KOPT-K1 (cell line): ENCODE measurements around the gene PEX11G.

Source experiments
- H3K27ac ChIP-seq: fragments of 200-600 bp; sonication (generic); 2 replicates; pipeline ENCODE4 v1.5.1; 2016; ENCODE audit warnings: antibody characterized with exemption, mild to moderate bottlenecking, low read depth, low read length; ENCODE audit not compliant: poor library complexity, severe bottlenecking
- H3K36me3 ChIP-seq: fragments of 200-600 bp; sonication (generic); 2 replicates; pipeline ENCODE4 v1.5.1; 2017; ENCODE audit warnings: antibody characterized with exemption, mild to moderate bottlenecking, low read length, moderate library complexity; ENCODE audit not compliant: insufficient read depth
- H3K9me3 ChIP-seq: fragments of 200-600 bp; sonication (generic); 2 replicates; pipeline ENCODE4 v1.5.1; 2017; ENCODE audit warnings: antibody characterized with exemption, low read length, mild to moderate bottlenecking; ENCODE audit not compliant: insufficient read depth, poor library complexity, severe bottlenecking

The PEX11G gene

GRCh38 chr19:7512400-7512851, 23.6 kb upstream of the PEX11G start:
- Histone ChIP-seq H3K36me3 (no peaks in the 10 kb centered on the region), H3K27ac (no peak overlapping the region), H3K9me3 (no peaks in the 10 kb centered on the region)

GRCh38 chr19:7509625-7510024, 20.8 kb upstream of the PEX11G start:
- H3K36me3 ChIP-seq = no peaks in the 10 kb centered on the region
- no peaks in the 10 kb centered on the region for H3K9me3 ChIP-seq

GRCh38 chr19:7507884-7508283, 19.0 kb upstream of the PEX11G start:
- H3K27ac ChIP-seq = no peak overlapping the region
- no peaks in the 10 kb centered on the region for H3K9me3 ChIP-seq
- no peaks in the 10 kb centered on the region for H3K36me3 ChIP-seq

More at GRCh38 chr19:7509625-7510024, 20.8 kb upstream of the PEX11G start:
- no peak overlapping the region for H3K27ac ChIP-seq

- Histone ChIP-seq H3K9me3 (no peaks in the 10 kb centered on the region), H3K27ac (no peak overlapping the region), H3K36me3 (no peaks in the 10 kb centered on the region)
These were observed 17.8 kb upstream of the PEX11G start for GRCh38 chr19:7506385-7507328.

GRCh38 chr19:7505682-7506384, 17.0 kb upstream of the PEX11G start:
- no peaks in the 10 kb centered on the region for H3K36me3 ChIP-seq
- no peaks in the 10 kb centered on the region for H3K9me3 ChIP-seq
- no peak overlapping the region for H3K27ac ChIP-seq

GRCh38 chr19:7505288-7505681, 16.4 kb upstream of the PEX11G start:
- Histone ChIP-seq H3K27ac (no peak overlapping the region), H3K9me3 (no peaks in the 10 kb centered on the region), H3K36me3 (no peaks in the 10 kb centered on the region)

GRCh38 chr19:7504684-7505083, 15.8 kb upstream of the PEX11G start:
- H3K36me3 ChIP-seq = no peaks in the 10 kb centered on the region
- no peak overlapping the region for H3K27ac ChIP-seq
- H3K9me3 ChIP-seq = no peaks in the 10 kb centered on the region

GRCh38 chr19:7502552-7502951, 13.7 kb upstream of the PEX11G start:
- no peaks in the 10 kb centered on the region for H3K9me3 ChIP-seq

GRCh38 chr19:7500811-7501450, 12.1 kb upstream of the PEX11G start:
- H3K36me3 ChIP-seq = no peaks in the 10 kb centered on the region
- H3K9me3 ChIP-seq = no peaks in the 10 kb centered on the region
- no peak overlapping the region for H3K27ac ChIP-seq

More at GRCh38 chr19:7502552-7502951, 13.7 kb upstream of the PEX11G start:
- no peaks in the 10 kb centered on the region for H3K36me3 ChIP-seq
- no peak overlapping the region for H3K27ac ChIP-seq

GRCh38 chr19:7497292-7497691, 8.5 kb upstream of the PEX11G start:
- no peak overlapping the region for H3K27ac ChIP-seq
- H3K9me3 ChIP-seq = no peaks in the 10 kb centered on the region
- no peaks in the 10 kb centered on the region for H3K36me3 ChIP-seq

- Histone ChIP-seq H3K36me3 (no peaks in the 10 kb centered on the region), H3K9me3 (no peaks in the 10 kb centered on the region), H3K27ac (no peak overlapping the region)
These were observed 5.7 kb upstream of the PEX11G start for GRCh38 chr19:7494416-7495098.

- no peaks in the 10 kb centered on the region for H3K36me3 ChIP-seq
- H3K9me3 ChIP-seq = no peaks in the 10 kb centered on the region
- no peak overlapping the region for H3K27ac ChIP-seq
These were observed 3.7 kb upstream of the PEX11G start for GRCh38 chr19:7492558-7492957.

GRCh38 chr19:7492142-7492541, 3.3 kb upstream of the PEX11G start:
- no peaks in the 10 kb centered on the region for H3K9me3 ChIP-seq
- H3K36me3 ChIP-seq = no peaks in the 10 kb centered on the region
- H3K27ac ChIP-seq = no peak overlapping the region

GRCh38 chr19:7489609-7490044, 792 bp upstream of the PEX11G start:
- Histone ChIP-seq H3K9me3 (no peaks in the 10 kb centered on the region), H3K27ac (no peak overlapping the region), H3K36me3 (no peaks in the 10 kb centered on the region)
